IPS DF 19.7 (cell line): ENCODE results near the gene AMIGO3.
"Not testable (repeated sequence)": the region's sequence is repeated elsewhere in the genome, so short reads cannot be mapped to it uniquely, and the experiment has no call there.

Experiments
- DNase-seq: peaks from one replicate; pipeline ENCODE4 v3.0.0-alpha.2; 2013; ENCODE audit warnings: low read depth, low spot score

The AMIGO3 gene

DNA sequence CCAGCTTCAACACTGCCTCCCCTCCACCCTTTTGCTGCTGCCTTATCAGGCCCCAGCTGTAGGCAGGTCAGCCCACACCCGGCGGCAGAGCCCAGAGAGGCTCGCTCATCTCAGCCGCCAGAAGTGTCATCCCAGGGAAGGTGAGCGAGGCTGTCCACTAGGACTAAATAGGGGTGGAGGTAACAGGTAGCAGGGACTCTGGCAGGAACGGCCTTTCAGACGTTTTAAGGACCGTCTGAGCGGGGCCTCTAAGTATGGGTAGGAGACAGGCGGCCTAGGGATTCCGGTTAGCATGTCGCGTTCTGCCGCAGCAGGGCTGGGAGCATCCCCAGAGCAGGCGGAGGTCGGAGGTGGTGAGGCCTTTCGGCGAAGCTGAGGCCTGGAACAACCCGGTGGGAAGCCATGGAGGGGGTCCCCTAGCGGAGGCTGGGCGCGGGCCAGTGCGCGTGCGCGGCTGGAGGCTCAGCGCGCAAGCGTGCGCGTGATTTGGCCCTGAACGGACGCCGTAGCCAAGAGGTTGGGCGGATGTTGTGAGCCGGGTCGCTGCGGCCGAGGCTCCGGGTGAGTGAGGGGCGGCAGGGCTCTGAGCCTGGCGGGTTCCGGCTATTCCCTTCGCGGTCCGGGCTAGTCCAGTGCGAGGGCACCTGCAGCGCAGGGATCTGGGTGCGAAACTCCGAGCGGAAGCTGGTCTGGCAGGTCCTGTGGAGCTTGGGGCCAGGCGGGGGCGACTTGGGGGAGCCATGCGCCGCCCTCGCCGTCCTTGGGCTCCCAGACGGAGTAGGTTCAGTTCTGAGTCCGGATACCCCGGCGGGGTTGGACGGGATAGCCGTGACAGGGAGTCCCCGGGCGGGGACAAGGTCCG lies 30.2 kb downstream of the AMIGO3 start, which contains the start of the genes MST1 and RNF123:
TSS of gene MST1 (minus strand) at position 429 of the 862 bp plus-strand sequence. CDS start 783 bp downstream, outside the sequence.
TSS of gene RNF123 (plus strand) at position 512 of the 862 bp plus-strand sequence. CDS start 1,609 bp downstream, outside the sequence.
- peak; percentile 84 for DNase-seq

- not testable (repeated sequence) for DNase-seq
Observed at GRCh38 chr3:49688338-49689045, 31.0 kb downstream of the AMIGO3 start.

DNA sequence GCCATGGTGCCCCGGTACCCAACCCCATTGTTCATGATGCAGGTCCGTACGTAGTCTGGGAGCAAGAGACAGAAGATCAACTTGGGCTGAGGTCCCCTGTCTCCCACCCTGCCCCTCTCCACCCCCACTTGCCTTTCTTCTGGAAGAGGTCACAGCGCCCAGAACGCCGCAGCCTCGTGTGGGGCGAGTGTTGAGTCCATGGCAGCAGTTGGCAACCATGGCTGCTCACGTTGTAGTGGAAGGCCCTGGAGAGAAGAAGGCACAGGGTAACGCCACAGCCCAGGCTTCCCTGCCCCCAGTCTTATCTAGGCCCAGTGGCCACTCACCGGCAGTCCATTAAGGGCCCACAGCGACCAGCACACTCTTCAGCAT lies 32.1 kb downstream of the AMIGO3 start:
- not testable (repeated sequence) for DNase-seq

DNA sequence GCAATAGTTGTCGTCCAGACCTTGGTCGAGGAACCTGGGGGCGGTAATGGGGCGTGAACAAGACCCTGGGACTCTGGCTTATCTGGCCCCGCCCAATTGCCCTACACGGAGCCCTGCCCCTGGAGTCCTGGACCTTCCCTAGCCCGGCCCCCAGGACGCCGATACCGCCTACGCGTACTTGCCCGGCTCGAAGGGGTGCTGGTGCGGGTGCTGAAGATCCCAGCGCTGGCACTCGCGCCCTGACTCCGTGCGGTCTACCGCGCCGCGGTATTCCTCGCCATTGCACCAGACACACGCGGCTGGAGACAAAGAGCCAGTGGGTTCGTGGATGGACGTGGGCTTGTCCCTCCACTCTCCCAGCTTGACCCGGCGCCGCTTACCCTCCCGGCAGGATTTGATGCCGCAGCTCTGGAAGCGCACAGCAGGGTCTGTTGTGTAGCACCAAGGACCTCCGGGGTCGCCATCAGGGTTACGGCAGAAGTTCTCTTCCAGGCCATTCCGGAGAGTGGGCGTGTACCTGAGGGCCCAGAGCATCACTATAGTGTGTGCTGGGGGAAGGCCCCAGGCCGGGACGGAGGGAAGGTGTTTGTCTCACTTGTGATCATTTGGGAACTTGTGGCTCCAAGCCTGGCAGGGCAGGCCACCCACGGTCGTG lies 32.6 kb downstream of the AMIGO3 start:
- not testable (repeated sequence) for DNase-seq

DNA sequence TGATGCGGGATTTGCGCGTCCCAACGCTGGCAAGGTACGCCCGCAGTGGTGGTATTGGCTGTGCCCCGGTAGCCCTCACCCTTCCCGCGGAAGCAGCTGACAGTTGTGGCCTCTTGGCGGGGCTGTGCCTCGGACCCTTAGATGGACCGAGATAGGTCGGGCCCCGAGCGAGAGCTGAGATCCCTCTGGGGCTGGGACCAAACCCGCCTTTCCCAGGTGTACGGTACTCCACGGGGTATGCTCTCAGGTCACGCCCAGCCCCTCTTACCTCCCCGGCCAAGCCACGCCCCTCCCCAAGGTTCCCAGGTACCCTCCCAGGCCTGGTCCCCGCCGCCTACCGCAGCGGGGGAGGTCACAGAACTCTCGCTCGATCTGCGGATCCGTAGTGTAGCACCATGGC lies 33.1 kb downstream of the AMIGO3 start:
- DNase-seq: peak; percentile 75

- not testable (repeated sequence) for DNase-seq
Observed at GRCh38 chr3:49685846-49686245, 33.6 kb downstream of the AMIGO3 start.

- DNase-seq: not testable (repeated sequence)
Observed at GRCh38 chr3:49685103-49685502, 34.4 kb downstream of the AMIGO3 start.

DNA sequence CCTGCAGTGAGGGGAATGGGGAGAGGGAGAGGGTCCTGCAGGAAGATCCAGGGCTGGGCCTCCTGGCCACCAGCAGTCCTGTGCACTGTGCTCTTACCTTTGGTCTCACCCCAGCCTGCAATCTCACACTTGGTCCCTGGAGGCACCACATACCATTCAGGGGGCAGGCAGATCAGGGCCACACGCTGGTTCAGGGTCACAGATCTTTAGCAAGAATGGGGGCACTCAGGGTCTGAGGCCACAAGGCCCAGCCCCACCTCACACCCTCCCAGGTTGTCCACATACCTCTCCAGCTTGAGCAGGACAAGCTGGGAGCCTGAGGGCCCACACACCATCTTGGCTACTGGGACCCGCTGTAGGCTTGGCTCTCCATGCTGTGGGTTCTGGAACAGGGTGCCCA lies 35.0 kb downstream of the AMIGO3 start:
- DNase-seq: not testable (repeated sequence)

GRCh38 chr3:49683162-49683561 lies 36.3 kb downstream of the AMIGO3 start:
- DNase-seq: no peak

DNA sequence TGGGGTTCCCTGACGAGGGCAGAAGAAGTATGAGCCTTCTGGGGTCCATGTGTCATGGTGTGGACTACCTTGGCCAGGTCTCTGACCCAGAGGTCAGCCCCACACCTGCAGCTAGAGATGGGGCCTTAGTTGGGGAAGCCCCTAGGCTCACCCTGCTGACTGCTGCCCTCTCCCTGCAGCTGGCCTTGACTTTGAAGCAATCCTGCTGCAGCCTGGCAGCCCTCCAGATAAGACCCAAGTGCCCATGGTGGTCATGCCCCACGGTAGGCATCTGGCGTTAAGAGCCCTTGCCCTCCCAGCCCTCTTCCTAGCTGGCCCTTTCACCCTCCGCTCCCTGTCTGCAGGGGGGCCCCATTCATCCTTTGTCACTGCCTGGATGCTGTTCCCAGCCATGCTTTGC lies 37.9 kb downstream of the AMIGO3 start:
- no peak for DNase-seq

DNA sequence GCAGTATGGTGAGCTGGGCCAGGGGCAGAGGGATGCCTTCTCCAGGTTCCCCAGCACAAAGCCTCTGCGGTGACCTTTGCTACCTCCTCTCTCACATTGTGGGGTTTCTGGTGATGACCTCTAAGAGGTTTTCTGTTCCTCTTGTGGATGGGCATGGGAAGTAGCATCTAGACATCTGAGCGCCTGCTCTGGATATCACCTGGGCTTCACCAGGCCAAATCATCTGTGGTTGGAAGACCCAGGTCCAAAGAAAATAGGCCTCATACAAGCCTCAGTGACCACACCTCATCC lies 38.3 kb downstream of the AMIGO3 start:
- DNase-seq: no peak

DNA sequence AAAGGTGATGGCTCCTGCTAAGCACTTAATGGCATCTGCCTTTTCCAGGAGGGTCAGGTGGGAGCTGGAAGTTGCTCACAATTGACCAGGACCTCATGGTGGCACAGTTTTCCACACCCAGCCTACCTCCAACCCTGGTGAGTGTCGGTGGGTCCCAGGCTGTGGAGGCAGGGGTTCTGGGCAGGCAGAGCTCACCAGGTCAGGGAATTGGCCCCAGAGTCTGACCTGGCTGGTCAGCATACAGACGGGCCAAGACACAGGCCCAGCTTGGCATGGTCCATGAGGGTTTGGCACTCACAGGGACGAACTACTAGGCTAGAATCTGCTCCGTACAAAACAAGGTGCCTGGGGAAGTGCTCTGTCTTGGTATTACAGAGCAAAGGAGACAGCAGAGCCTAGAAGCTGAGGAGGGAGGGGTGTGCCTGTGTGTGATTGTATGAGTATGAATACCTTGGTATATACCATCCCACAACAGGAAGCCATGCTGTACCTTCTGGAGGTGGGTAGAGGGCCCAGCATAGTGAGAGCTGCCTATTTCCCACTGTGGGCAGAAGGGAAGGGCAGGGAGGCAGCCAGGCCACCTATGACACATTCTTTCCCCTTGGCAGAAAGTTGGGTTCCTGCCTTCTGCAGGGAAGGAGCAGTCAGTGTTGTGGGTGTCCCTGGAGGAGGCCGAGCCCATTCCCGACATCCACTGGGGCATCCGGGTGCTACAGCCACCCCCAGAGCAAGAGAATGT lies 38.8 kb downstream of the AMIGO3 start:
- no peak for DNase-seq

DNA sequence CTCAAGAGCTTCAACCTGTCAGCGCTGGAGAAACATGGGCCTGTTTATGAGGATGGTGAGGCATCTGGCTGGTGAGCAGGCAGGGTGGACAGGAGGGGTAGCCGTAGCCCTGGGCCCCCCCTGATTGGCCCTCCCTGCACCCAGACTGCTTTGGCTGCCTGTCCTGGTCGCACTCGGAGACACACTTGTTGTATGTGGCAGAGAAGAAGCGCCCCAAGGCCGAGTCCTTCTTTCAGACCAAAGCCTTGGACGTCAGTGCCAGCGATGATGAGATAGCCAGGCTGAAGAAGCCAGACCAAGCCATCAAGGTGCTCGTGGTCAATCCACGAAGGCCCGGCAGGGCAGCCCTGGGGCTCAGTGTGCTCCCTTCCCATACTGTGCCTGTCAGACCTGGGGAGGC lies 43.6 kb downstream of the AMIGO3 start:
- DNase-seq: no peak

DNA sequence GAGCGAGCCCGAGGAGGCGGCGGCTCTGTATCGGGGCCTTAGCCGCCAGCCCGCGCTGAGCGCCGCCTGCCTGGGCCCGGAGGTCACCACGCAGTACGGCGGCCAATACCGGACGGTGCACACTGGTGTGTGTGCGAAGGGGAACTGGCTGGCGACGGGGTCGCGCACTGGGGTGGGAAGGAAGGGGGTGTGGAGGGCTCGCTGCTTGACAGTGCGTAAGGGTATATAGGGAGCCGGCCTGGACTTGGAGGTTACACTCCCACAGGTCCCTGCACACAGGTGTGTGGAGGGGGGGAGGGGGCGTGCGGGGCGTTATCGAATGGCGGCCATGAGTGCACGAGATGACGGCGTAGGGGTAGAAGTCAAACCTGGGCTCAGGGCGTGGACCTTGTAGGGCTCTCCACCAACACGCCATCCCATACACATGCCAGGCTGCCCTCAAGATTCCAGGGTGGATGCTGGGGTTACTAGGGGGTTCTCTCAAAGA lies 44.9 kb downstream of the AMIGO3 start:
- no peak for DNase-seq

DNA sequence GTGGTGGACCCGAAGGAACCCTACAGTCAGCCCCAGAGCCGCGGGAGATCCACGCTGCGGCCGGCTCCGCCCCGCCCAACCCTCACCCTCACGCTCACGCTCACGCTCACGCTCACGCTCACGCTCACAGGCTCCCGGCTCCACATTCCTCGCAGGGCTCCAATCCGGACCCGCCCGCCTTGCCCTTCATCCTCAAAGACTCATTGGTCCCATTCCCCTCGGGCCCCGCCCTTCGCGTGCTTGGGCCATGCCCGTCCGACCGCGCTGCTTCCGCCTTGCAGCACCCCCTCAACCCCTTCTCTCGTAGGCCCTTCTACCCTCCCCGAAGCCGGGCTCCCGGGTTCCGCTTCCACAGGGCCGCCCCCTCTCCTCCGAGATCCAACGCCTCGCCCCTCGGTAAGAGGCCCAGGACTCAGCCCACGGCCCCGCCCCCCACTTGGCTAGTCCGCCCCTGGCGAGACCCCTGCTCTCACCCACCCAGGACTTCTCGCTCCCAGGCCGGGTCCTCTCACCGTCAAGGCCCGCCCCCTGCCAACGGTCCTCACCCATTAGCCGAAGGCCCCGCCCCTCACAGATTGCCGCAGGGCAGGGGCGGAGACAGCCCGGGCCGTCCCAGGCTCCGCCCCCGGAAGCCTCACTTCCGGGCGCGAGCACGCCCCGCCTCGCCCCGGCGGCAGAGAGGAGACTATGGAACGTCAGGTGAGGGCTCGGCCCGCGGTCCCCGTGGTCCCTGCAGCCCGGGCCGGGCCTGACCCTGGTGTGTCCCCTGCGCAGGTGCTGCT lies 45.6 kb downstream of the AMIGO3 start, which contains the start of gene APEH:
TSS of gene APEH (plus strand) at position 637 of the 782 bp plus-strand sequence. CDS start at position 688, 51 bp downstream.
- DNase-seq: peak; percentile 85

DNA sequence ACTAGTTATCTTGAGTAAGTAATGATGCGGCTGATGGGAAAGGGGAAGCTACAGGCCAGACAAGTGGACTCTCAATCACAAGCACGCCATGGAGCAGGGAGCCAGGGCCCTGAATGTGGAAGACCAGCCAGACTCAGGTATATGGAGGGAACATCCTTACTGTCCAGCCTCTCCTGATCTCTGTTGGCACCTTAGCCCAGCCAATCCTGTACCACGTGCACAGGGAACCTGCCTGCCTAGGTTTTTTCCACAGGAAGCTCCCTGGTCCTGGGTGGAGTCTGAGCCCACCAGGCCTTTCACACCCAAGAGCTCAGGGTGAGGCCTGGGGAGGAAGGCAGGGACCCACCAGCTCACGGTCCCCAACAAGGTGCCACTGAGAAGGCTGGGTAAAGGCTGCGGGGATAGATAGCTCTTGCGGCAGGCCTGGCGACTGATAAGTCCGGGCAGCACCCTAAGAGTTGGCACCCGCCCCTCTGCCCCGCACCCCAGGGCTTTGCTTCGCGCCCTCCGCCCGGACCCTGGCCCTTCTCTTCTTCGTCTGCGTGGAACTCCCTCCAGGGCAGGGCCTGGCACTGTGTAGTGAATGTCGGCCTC lies 46.3 kb downstream of the AMIGO3 start:
- no peak for DNase-seq

GRCh38 chr3:49671291-49672288 lies 47.9 kb downstream of the AMIGO3 start:
- DNase-seq: peak; percentile 52

DNA sequence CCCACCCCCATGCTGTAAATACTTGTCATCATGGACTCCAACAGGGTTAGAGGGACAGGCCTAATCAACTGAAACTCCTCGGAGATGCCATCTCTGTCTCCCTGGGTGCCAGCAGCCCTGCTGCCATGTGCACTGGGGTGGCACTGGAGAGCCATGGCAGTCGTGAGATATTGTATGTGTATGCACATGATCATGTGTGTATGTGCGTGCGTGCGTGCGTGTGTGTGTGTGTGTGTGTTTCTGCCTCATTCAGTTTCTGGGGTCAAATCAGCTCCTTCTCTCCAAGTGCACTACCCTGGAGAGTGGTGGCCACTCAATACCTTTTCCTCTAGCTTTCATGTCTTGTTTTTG lies 48.6 kb downstream of the AMIGO3 start:
- DNase-seq: no peak

GRCh38 chr3:49669352-49669751 lies 50.1 kb downstream of the AMIGO3 start:
- no peak for DNase-seq
